Measurements from ENCODE around the gene RAB11B.
A peak's percentile ranks its signal among the peaks of the same experiment; 100 is the strongest.
"Not testable (repeated sequence)": the region's sequence is repeated elsewhere in the genome, so short reads cannot be mapped to it uniquely, and the experiment has no call there.

RAB11B gene

DNA sequence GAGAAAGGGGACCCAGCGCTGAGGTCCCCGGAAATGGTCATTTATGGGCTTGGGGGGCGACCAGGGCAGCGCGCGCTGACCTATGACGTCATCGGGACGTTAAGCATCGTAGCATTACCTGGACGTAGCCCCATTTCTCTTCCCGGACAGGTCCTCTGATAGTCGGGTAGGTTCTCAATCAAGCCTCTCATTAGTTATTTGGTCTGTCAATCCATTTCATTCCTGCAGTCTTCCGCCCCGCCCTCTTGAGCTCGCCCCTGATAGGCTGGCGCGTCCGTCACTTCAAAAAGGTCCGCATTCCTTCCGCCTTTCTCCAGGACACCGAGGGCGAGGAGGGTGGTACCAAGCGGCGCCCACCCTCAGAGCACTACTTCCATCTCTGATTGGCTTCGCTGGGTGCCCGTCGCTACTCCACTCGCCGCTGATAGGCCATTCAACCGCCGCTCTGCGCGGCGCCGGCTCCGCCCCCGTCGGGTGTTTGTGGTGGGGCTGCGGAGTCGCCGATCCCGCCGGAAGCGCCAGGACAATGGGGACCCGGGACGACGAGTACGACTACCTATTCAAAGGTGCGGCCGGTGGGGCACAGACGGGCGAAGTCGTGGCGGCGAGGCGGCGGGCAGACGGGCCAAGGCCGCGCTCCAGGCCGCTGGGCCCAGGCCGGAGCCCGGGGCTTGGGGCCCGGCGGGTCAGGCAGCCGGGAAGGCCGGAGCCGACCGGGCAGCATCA is at the start of gene RAB11B:
Gene RAB11B, plus strand, starts transcription at position 470 of the 726 bp plus-strand sequence. Its CDS starts 57 bp downstream, at position 527.
- peak; percentile 93 to 99 (median 97) for DNase-seq

DNA sequence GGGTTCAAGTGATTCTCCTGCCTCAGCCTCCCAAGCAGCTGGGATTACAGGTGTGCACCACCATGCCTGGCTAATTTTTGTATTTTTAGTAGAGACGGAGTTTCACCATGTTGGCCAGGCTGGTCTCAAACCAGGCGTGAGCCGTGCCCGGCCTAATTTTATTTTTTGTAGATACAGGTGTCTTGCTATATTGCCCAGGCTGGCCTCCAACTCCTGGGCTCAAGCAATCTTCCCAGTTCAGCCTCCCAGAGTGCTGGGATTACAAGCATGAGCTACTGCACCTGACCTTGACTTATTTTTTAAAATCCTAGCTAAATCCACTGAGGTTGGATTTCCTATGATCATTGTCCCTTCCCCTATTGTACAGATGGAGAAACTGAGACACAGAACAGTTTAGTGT is 48.7 kb upstream of the RAB11B start:
- DNase-seq: not testable (repeated sequence)

DNA sequence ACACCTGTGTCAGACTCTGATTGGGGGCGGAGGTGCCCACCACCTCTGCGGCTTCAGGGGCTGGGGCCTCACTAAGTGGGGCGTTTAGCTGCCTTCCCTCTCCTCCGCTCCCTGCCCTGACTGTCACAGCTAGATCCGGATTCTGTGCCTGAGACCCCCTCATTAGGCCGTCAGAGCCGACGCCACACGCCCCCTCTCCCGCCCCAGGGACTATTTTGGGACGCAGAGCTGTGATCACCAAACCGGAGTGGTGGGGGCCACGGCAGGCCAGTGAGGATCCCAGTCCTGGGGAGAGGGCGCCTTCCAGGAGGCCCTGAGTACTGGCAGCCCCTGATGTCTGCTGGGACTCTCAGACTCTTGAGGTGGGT is 47.9 kb upstream of the RAB11B start:
- DNase-seq: no peak

GRCh38 chr19:8342684-8343482 is 47.3 kb upstream of the RAB11B start, which contains the start of gene KANK3:
TSS of gene KANK3 (minus strand) at chr19:8343262. CDS start at chr19:8337828, 5,434 bp downstream.
- DNase-seq: peak; percentile 78 to 90 (median 82)

GRCh38 chr19:8343483-8343844 is 46.7 kb upstream of the RAB11B start:
- DNase-seq: no peak

- DNase-seq: not testable (repeated sequence)
Measured at GRCh38 chr19:8349629-8350372, 40.4 kb upstream of the RAB11B start.

GRCh38 chr19:8352134-8352827 is 37.9 kb upstream of the RAB11B start:
- no peak for DNase-seq

- not testable (repeated sequence) for DNase-seq
Measured at GRCh38 chr19:8352845-8353244, 37.3 kb upstream of the RAB11B start.

GRCh38 chr19:8355631-8356402 is 34.3 kb upstream of the RAB11B start:
- no peak for DNase-seq

DNA sequence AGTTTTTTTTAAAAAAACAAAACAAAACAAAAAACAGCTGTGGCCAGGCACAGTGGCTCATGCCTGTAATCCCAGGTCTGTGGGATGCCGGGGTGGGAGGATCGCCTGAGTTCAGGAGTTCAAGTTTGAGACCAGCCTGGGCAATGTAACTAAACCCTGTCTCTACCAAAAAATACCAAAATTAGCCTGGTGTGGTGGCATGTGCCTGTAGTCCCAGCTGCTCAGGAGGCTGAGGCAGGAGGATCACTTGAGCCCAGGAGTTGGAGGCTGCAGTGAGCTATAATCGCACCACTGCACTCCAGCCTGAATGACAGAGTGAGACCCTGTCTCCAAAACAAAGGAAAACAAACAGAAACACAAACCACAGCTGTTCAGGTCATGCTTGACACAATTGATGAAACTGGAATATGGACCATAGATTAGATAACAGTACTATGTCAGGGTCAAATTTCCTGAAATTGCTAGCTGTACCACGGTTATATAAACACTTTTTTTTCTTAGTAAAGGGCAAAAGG is 33.1 kb upstream of the RAB11B start:
- DNase-seq: no peak

- no peak for DNase-seq
Measured at GRCh38 chr19:8358948-8359347, 31.2 kb upstream of the RAB11B start.

DNA sequence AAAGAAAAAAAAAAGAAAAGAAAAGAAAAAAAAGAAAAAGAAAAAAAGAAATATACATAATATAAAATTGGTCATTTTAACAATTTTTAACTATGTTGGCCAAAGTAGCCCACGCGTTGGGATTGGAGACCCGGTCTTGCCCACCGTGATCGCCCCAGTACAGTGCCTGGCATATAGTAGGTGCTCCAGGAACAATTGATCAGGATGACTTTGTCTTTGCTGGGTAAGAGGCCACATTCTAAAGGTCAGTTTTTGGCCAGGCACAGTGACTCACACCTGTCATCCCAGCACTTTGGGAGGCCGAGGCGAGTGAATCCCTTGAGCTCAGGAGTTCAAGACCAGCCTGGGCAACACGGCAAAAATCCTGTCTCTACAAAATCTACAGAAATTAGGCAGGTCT is 30.0 kb upstream of the RAB11B start:
- no peak for DNase-seq

GRCh38 chr19:8361921-8362793 is 28.0 kb upstream of the RAB11B start:
- no peak for DNase-seq

DNA sequence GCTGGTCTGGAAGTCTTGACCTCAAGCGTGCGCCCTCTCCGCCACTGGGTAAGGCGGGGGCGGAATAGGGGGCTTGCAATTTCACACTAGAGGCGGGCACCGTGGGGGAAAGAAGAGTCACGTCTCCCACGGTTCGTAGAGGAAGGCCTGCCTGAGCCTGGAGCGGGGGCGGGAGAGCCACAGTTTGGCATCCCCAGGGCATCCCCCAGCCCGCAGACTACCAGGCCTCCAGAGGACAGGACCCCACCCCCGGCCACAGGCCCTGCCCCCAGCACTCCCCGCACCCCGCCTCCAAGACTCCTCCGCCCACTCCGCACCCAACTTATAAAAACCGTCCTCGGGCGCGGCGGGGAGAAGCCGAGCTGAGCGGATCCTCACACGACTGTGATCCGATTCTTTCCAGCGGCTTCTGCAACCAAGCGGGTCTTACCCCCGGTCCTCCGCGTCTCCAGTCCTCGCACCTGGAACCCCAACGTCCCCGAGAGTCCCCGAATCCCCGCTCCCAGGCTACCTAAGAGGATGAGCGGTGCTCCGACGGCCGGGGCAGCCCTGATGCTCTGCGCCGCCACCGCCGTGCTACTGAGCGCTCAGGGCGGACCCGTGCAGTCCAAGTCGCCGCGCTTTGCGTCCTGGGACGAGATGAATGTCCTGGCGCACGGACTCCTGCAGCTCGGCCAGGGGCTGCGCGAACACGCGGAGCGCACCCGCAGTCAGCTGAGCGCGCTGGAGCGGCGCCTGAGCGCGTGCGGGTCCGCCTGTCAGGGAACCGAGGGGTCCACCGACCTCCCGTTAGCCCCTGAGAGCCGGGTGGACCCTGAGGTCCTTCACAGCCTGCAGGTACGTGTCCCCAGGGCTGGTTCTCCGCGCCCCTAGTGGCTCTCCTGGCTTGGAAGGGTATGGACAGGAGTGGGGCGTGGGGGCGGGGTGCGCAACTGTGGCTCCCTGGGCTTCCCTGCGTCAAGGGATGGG is 26.1 kb upstream of the RAB11B start, which contains the start of gene ANGPTL4:
Gene ANGPTL4, plus strand, starts transcription at position 353 of the 969 bp plus-strand sequence. Its CDS starts 167 bp downstream, at position 520.
- peak in 3 of 6 experiments; percentile 27 to 37 (median 36) for DNase-seq

DNA sequence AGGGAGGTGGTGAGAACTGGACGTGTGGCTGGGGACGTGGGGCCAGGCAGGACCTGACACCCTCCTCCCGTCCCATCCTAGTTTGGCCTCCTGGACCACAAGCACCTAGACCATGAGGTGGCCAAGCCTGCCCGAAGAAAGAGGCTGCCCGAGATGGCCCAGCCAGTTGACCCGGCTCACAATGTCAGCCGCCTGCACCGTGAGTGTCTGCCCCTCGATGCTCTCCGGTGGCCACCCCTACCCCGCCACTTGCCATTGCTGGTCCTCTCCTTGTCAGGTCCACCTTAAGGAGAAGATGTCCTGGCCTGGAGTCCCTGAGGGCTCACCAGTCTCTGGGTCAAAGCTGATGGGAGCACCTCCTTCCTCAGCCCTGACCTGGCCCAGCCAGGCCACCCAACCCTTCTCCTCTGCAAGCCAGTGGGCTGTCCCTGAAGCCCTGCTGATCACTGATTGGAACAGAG is 24.0 kb upstream of the RAB11B start:
- DNase-seq: no peak

DNA sequence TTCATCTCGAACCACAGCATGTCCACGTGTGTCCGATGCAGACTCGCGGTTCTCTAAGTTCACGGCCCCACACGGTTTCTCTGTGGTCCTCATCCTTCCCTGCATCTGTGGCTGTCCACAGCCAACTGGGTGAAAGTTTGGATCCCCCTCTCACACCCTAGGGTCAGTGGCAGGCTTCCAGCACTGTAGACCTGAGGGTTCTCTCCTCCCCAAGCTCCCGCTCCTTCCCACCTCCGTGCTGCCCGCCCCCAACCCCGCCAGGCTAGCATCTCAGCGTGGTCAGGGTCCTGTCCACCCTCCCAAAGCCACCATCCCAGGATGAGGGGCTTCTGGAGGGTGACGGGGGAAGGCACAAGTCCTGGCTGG is 23.2 kb upstream of the RAB11B start:
- no peak for DNase-seq

- DNase-seq: no peak
Measured at GRCh38 chr19:8367327-8368001, 22.7 kb upstream of the RAB11B start.

- DNase-seq: no peak
Measured at GRCh38 chr19:8370176-8371010, 19.8 kb upstream of the RAB11B start.

Data from stimulated activated naive CD4-positive, alpha-beta T cell (primary cell).